ENCODE data around the gene GPRC5B. TPM values are rescaled to one million over a fixed set of nuclear protein-coding genes. Genes with fewer than 3 reads are reported as not detected.
A peak's percentile ranks its signal among the peaks of the same experiment; 100 is the strongest.

GPRC5B gene
- total and polyA plus RNA-seq, 2 donors (not counting 3 experiments of a cell fraction or from before 2014, with no cell fraction given), result 42.3 TPM

GRCh38 chr16:19831678-19832077 is 53.0 kb downstream of the GPRC5B start:
- H3K27ac ChIP-seq (ENCODE audit: insufficient read depth, low read depth, low read length), result no peak overlapping the region
- no peak for FAIRE-seq
- no TSS peak for BruUV-seq (replicated peaks)
- no peaks in the 10 kb centered on the region for H3K36me3 ChIP-seq (ENCODE audit: control insufficient read depth in 2 of 2, extremely low read depth in 1 of 2, insufficient read depth in 2 of 2, low read length in 2 of 2)
- no peaks in the 10 kb centered on the region for H3K9me3 ChIP-seq (replicated peaks; ENCODE audit: control insufficient read depth, insufficient read depth, low read length)
- CTCF ChIA-PET, result interaction anchor here (0.6 to 1.2 kb wide), 6 partner anchors 13 to 248 kb away, joined by 3 to 6 read pairs (median 3); no protein-coding TSS in a partner anchor
- H3K4me1 ChIP-seq (ENCODE audit: control insufficient read depth, extremely low read depth, insufficient read depth, low read length), result no peaks in the 10 kb centered on the region
- H3K9me1 ChIP-seq (replicated peaks; ENCODE audit: control insufficient read depth, extremely low read depth, insufficient read depth, low read length), result no peaks in the 10 kb centered on the region
- no peaks in the 10 kb centered on the region for H3K27me3 ChIP-seq (ENCODE audit: control insufficient read depth in 2 of 2, insufficient read depth in 2 of 2, low read length in 2 of 2)
- dilution Hi-C loops (cut with MboI; ENCODE audit: extremely low pct_ligation_motif_present, low sequenced_read_pairs), result no loop called here
- no peaks in the 10 kb centered on the region for H4K20me1 ChIP-seq (replicated peaks; ENCODE audit: control insufficient read depth, extremely low read depth, insufficient read depth, low read length)
- H2AFZ ChIP-seq (ENCODE audit: low read depth, low read length), result no peak overlapping the region
- no peaks in the 10 kb centered on the region for H3K79me2 ChIP-seq (ENCODE audit: control insufficient read depth, insufficient read depth, low read length)
- no peak overlapping the region for H3K4me3 ChIP-seq (replicated peaks in 1 of 3; ENCODE audit: insufficient read depth in 1 of 3, low read depth in 1 of 3, low read length in 3 of 3)
- no peak overlapping the region for H3K4me2 ChIP-seq (ENCODE audit: insufficient read depth, low read length)
- TF ChIP-seq, protein P1, sequence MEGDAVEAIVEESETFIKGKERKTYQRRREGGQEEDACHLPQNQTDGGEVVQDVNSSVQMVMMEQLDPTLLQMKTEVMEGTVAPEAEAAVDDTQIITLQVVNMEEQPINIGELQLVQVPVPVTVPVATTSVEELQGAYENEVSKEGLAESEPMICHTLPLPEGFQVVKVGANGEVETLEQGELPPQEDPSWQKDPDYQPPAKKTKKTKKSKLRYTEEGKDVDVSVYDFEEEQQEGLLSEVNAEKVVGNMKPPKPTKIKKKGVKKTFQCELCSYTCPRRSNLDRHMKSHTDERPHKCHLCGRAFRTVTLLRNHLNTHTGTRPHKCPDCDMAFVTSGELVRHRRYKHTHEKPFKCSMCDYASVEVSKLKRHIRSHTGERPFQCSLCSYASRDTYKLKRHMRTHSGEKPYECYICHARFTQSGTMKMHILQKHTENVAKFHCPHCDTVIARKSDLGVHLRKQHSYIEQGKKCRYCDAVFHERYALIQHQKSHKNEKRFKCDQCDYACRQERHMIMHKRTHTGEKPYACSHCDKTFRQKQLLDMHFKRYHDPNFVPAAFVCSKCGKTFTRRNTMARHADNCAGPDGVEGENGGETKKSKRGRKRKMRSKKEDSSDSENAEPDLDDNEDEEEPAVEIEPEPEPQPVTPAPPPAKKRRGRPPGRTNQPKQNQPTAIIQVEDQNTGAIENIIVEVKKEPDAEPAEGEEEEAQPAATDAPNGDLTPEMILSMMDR (IDR thresholded peaks at IDR 0.05; ENCODE audit: extremely low read depth in 1 of 2, insufficient read depth in 1 of 2, low read depth in 1 of 2, low read length in 2 of 2), result no peak
- no peak for TF ChIP-seq GATA2 (IDR thresholded peaks at IDR 0.05; ENCODE audit: insufficient read depth, insufficient read length, low read depth, low read length)
- no peak for TF ChIP-seq MYC (IDR thresholded peaks at IDR 0.05; ENCODE audit: low read depth, low read length)
- TF ChIP-seq FOS (IDR thresholded peaks at IDR 0.05; ENCODE audit: borderline replicate concordance, insufficient read depth, low read length), result no peak
- TF ChIP-seq POLR2A (IDR thresholded peaks at IDR 0.05; ENCODE audit: low read depth, low read length), result no peak
- TF ChIP-seq, protein P2, sequence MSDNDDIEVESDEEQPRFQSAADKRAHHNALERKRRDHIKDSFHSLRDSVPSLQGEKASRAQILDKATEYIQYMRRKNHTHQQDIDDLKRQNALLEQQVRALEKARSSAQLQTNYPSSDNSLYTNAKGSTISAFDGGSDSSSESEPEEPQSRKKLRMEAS (IDR thresholded peaks at IDR 0.05; ENCODE audit: insufficient read depth, insufficient read length), result no peak
- no peak for TF ChIP-seq POLR2AphosphoS5 (IDR thresholded peaks at IDR 0.05; ENCODE audit: insufficient read depth, low read depth, low read length)
- no peak for TF ChIP-seq JUN (IDR thresholded peaks at IDR 0.05; ENCODE audit: borderline replicate concordance, insufficient read depth, insufficient read length, low read depth)
- DNase-seq (ENCODE audit: low read depth, low spot score), result peak; percentile 48
- intact Hi-C loops (cut with micrococcal nuclease), result no loop called here
- POLR2A ChIA-PET, result no interaction called here
- no peak overlapping the region for H3K9ac ChIP-seq (replicated peaks; ENCODE audit: extremely low read depth, insufficient read depth, low read length)

Measured in endothelial cell of umbilical vein (primary cell).